ENCODE results near the gene ATXN2. TPM values are rescaled to one million over a fixed set of nuclear protein-coding genes. Genes with fewer than 3 reads are reported as not detected.

ATXN2 gene
- total RNA-seq, 1 experiment from 2014 or later = 72.9 TPM

DNA sequence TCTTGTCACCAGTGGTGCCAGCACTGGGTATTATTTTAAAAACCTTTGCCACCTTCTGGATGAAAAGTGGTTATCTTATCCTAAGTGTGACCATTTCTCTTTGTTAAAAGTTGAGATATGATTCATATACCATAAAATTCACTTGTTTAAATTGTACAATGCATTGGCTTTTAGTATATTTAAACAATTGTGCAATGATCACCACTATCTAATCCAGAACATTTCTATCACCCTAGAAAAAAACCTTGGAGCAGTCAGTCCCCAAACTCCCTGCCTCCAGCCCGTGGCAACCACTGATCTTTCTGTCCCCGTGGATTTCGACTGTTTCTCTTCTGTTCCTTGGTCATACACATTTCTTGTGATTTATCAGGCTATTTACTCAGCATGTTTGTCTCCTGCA is 165.1 kb downstream of the ATXN2 start:
- Histone ChIP-seq H3K4me2 (ENCODE audit: insufficient read depth, insufficient read length, low read length) (no peak overlapping the region), H4K91ac (ENCODE audit: insufficient read length, low read depth, low read length) (no peak overlapping the region), H2BK12ac (ENCODE audit: insufficient read length, low read depth, low read length) (no peak overlapping the region), H2AFZ (ENCODE audit: low read length) (no peak overlapping the region), H3K27ac (ENCODE audit: insufficient read length, low read depth, low read length) (no peak overlapping the region), H2BK5ac (ENCODE audit: insufficient read length, low read length) (peak overlapping the region; percentile 59), H2AK5ac (ENCODE audit: insufficient read length, low read length) (no peak overlapping the region), H2BK120ac (ENCODE audit: low read depth, low read length, poor library complexity, severe bottlenecking) (no peak overlapping the region), H3K4ac (ENCODE audit: low read depth, low read length) (no peak overlapping the region), H4K5ac (ENCODE audit: insufficient read length, low read depth, low read length) (no peak overlapping the region), H3K23me2 (ENCODE audit: insufficient read length, low read depth, low read length, poor library complexity, severe bottlenecking) (peaks cover 2% of the 10 kb centered on the region), H3K23ac (ENCODE audit: insufficient read length, low read depth, low read length) (no peak overlapping the region), H3K27me3 (ENCODE audit: insufficient read depth, low read length) (no peaks in the 10 kb centered on the region), H3K9ac (ENCODE audit: extremely low read depth, insufficient read length, low read length) (no peak overlapping the region), H3K79me2 (ENCODE audit: insufficient read depth, low read length) (peaks cover 17% of the 10 kb centered on the region; the same call in 1 of the 2 replicates), H4K20me1 (ENCODE audit: control insufficient read depth, insufficient read depth, insufficient read length) (no peaks in the 10 kb centered on the region), H3K14ac (ENCODE audit: insufficient read depth, low read length) (no peak overlapping the region), H3T11ph (ENCODE audit: low read length) (no peak overlapping the region), H2BK15ac (ENCODE audit: low read depth, low read length) (no peak overlapping the region), H3K79me1 (ENCODE audit: insufficient read depth, low read depth, low read length, poor library complexity, severe bottlenecking) (no peaks in the 10 kb centered on the region), H3K56ac (ENCODE audit: insufficient read length, low read depth, low read length) (no peak overlapping the region), H3K4me1 (ENCODE audit: insufficient read depth, low read length) (peaks cover 15% of the 10 kb centered on the region; the same call in 1 of the 2 replicates), H4K8ac (replicated peaks; ENCODE audit: insufficient read length, low read depth, low read length) (no peak overlapping the region), H3K18ac (ENCODE audit: insufficient read length, low read depth, low read length) (no peak overlapping the region), H3K9me3 (ENCODE audit: control insufficient read depth, low read depth, low read length) (no peaks in the 10 kb centered on the region), H2BK20ac (ENCODE audit: low read depth, low read length, poor library complexity, severe bottlenecking) (no peak overlapping the region)
- H3K27me3 Mint-ChIP-seq (ENCODE audit: low read depth) = no peaks in the 10 kb centered on the region; the same call in 1 of the 2 replicates
- H3K36me3 Mint-ChIP-seq (ENCODE audit: insufficient read depth in 1 of 3, low read depth in 3 of 3) = peaks cover 0 to 7% (median 5%) of the 10 kb centered on the region in 3 experiments; a peak in 4 of 7 replicates
- H3K9me3 Mint-ChIP-seq = no peaks in the 10 kb centered on the region
- H3K4me1 Mint-ChIP-seq = peaks cover 51 to 58% of the 10 kb centered on the region in 2 experiments
- DNase-seq = no peak
- peak overlapping the region; percentile 44 to 94 (median 87); a peak in 5 of 7 replicates for H3K27ac Mint-ChIP-seq
- H3K4me3 Mint-ChIP-seq = no peak overlapping the region
- TF ChIP-seq, protein P1, sequence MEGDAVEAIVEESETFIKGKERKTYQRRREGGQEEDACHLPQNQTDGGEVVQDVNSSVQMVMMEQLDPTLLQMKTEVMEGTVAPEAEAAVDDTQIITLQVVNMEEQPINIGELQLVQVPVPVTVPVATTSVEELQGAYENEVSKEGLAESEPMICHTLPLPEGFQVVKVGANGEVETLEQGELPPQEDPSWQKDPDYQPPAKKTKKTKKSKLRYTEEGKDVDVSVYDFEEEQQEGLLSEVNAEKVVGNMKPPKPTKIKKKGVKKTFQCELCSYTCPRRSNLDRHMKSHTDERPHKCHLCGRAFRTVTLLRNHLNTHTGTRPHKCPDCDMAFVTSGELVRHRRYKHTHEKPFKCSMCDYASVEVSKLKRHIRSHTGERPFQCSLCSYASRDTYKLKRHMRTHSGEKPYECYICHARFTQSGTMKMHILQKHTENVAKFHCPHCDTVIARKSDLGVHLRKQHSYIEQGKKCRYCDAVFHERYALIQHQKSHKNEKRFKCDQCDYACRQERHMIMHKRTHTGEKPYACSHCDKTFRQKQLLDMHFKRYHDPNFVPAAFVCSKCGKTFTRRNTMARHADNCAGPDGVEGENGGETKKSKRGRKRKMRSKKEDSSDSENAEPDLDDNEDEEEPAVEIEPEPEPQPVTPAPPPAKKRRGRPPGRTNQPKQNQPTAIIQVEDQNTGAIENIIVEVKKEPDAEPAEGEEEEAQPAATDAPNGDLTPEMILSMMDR (conservative IDR thresholded peaks at IDR 0.05) = no peak
- no CpG with 5 or more reads among the region's 3 CpGs for WGBS (ENCODE audit: extremely low coverage, insufficient read length, low lambda C conversion rate)

All from H9 (cell line).